ENCODE data around the gene RRP8. TPM values are rescaled to one million over a fixed set of nuclear protein-coding genes. Genes with fewer than 3 reads are reported as not detected.
A peak's percentile ranks its signal among the peaks of the same experiment; 100 is the strongest.

Gene RRP8
- polyA plus RNA-seq, 10 donors, result 16.4 to 22.6 (median 18.6) TPM

DNA sequence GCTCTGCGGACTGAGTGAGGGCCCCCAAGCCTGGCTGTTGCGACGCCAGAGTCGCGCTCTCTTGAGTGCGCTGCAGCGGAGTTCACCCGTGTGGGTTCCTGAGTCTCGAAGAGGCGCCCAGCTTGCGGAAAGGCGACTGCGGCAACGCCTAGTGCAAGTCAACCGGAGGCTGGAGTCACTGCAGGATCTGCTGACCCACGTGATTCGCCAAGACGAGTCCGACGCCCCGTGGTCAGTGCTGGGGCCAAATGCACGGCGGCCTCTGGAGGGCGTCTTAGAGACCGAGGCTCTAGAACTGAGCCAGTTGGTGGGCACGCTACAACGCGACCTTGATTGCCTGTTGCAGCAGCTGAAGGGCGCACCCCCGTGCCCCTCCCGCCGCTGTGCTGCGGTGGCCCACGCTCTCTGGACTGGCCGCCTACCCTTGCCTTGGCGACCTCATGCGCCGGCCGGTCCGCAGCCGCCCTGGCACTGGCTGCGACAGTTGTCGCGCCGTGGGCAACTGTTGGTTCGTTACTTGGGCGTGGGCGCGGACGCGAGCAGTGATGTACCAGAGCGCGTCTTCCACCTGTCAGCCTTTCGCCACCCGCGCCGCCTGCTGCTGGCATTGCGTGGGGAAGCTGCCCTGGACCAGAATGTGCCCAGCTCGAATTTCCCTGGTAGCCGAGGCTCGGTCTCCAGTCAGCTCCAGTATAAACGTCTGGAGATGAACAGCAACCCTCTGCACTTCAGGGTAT, 32.6 kb downstream of the RRP8 start:
- peak in 2 of 3 donors; percentile 12 to 14 for DNase-seq

DNA sequence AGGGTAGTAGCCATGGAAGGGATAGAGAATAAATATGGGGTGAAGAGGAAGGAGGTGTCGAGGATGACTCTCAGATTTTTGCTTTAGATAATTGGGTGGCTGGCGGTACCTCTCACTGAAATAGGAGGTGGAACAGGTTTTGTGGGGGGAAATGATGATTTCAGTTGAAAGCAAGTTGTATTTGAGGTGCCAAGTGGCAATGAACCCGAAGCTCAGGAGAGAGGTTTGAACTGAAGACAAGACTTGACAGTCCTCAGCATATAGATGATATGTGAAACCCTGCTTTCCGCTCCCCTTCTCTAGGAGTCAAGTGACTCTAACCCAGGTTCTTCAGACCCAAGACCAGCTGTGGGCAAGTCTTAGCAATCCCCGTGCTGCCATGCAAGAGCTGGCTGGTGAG, 33.7 kb downstream of the RRP8 start:
- DNase-seq, result no peak

DNA sequence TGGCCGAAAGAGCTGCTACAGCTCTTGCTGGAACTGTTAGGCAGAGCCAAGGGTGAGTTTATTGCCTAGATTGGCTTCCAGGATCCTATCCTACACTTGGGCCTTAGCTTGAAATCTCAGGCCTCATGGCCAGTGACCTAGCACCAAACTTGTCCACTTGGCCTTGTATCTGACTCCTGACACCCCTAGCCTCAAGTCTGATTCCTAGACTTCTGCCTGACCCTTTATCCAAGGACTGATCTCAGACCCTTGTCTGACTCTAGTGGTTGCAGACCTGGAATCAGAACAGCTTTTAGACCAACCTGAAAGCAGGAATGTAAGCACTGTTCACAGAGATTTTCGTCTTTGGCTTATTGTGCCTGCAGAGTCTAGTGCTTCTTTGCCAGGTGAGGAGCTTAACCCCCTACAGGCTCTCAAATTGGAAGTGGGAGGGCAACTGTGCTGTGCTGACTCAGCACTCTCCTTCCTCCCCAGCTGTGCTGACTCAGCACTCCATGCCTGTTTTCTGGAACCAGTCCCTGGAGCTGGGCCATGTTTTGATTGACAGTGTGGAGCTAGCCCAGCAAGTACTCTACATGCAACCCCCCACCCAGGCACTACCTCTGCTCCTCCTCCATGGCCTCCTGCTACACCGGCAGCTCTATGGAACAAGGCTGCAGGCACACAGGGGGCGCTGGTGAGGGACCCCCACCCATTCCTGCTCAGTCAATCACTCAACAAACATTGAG, 35.1 kb downstream of the RRP8 start:
- DNase-seq, result peak; percentile 67 to 80 (median 68)

DNA sequence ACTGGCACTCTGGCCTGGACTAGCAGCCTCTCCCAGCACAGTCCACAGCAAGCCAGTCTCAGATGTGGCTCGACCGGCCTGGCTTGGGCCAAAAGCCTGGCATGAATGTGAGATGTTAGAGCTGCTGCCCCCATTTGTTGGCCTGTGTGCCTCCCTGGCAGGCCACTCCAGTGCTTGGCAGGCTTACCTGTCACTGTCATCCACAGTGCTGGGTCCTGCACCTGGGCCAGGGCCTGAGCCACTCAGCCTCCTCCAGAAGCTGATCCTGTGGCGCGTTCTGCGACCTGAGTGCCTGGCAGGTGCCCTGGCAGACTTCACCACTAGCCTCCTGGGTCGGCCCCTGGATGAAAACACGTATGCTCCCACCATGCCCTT, 36.1 kb downstream of the RRP8 start:
- DNase-seq, result no peak

DNA sequence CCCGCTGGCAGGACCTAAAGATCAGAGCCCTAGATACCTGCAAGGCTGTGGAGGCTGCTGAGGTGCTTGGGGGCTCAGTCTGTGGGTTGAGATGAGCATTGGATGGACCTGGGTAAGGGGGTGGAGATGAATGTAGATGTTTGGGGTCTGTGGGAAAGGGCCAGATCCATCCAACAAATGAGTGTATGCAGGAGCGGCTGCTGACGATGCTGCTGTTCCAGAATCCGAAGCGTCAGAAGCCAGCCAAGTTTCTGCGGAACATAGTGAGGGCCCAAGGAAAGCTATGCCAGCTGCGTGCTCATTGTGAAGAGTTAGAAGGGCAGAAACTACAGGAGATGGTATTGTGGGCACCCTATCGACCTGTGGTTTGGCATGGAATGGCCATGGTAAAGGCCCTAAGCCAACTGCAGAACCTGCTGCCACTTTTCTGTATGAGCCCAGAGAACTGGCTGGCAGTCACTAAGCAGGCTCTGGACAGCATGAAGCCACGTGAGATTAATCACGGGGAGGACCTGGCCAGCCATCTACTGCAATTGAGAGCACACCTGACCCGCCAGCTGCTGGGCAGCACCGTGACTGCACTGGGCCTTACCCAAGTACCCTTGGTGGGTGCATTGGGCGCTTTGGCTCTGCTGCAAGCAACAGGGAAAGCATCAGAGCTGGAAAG, 36.6 kb downstream of the RRP8 start:
- no peak for DNase-seq

DNA sequence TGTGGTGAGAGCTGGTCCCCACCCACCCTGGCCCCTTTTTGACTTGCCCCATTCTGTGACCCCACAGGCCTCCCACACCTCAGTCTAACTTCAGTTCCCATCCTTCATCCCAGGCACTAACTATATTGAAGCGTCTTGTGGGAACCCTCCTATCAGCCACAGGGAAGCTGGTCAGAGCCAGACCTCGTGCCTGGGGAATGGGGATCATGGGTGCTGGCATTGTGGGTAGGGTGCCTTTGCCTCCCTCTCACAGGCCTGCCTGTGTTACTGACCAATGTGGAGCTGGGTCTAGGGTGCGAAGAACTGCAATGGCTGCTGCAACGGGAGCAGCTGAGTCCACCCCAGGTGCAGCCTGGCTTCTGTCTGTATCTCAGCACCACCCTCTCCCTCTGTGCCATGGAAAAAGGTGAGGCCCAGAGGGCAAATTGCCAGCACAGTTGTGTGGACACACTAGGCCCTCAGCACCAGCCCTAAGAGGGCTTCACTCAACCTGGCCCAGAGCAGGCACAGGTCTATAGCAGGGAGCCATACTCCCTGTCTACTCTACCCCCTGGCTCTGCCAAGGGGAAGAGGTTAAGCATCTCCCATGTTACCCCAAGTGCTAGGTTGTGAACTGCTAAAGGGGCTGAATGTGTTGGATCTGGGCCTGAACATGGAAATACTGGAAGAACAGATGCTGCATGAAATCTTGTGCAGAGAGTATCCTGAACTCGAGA, 37.3 kb downstream of the RRP8 start:
- no peak for DNase-seq

DNA sequence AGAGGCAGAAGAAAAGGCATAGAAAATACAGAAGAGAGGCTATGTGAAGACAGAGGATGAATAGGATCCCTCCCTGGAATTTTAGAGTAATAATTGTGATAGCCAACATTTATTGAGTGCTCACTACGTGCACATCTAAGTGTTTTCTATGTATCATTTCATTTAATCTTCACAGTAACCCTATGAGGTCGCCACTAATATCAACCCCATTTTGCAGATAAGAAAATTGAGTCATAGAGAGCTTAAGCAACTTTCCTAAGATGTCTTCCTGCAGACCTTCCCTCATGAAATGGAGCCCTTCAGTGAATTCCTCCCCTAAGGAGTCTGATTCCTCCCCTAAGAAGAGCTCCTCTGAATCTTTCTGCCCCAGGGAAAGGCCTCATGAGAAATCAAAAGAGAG, 38.1 kb downstream of the RRP8 start:
- DNase-seq, result no peak

DNA sequence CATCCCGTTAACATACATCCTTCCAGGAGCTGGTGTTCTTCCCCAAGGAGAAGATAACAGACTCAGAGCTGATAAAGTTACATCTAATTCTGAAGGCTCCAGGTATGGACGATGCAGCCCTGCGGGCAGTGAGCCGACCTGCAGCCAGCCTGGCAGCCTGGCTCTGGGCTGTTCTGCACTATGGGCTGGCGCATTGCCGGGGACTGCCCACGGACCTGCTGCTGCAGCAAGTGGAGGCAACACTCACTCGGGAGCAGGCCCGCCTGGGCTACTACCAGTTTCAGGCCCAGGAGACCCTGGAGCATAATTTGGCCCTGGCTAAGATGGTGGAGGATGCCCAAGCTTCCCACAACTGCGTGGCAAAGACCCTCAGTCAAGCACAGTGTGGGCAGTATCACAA, 39.7 kb downstream of the RRP8 start:
- DNase-seq, result no peak

DNA sequence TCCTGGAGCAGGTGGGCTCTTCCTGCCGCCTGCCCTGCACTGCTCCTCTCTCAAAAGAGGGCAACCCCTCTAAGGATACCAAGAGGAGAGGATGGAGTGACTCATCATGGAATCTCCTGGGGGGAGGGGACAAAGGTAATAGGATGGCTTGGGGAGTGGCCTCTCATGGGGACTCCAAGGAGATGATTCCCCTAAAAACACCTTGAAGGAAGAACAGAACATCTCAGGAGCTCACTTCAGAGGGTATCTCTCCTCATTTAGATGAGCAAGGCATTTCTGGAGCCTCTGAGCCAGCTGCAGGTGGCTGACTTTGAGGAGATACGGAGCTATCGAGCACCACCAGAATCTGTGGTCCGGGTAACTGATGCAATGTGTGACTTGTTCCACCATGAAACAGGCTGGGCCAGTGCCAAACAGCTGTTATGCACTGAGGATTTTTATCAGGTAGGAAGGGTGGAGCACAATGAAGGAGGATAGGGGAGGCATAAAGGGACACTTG, 40.2 kb downstream of the RRP8 start:
- no peak for DNase-seq

DNA sequence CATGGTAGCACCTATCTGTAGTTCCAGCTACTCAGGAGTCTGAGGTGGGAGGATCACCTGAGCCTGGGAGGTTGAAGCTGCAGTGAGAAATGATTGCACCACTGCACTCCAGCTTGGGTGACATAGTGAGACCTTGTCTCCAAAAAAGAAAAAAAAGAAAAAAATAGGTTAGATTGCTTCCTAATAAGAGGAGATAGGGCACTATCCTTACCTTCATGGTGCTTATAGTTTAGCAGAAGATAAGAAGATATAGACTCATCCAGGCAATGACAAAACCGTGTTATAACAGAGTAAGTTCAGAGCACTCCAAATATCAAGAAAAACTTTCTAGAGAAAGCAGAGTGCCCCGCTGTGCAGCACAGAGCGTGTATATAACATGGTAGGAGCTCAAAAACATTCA, 42.1 kb downstream of the RRP8 start:
- no peak for DNase-seq

DNA sequence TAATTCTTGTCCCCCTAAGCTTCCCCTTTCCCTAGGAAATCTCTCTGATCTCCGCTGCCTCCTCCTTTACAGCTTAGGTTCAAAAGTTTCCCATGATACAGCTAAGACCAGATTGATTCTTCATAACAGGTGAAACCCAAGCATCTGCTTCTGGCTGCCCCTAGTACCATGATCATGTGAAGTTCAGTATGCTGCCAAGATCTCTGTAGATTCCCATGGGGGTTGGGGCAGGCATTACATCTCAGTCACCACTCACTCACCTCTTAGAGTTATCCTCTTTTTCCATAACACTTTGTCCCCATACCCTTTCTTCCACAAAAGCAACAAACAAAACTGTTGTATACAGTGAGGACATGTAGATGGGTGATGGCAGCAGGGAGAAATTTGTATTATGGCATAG, 44.0 kb downstream of the RRP8 start:
- DNase-seq, result no peak

DNA sequence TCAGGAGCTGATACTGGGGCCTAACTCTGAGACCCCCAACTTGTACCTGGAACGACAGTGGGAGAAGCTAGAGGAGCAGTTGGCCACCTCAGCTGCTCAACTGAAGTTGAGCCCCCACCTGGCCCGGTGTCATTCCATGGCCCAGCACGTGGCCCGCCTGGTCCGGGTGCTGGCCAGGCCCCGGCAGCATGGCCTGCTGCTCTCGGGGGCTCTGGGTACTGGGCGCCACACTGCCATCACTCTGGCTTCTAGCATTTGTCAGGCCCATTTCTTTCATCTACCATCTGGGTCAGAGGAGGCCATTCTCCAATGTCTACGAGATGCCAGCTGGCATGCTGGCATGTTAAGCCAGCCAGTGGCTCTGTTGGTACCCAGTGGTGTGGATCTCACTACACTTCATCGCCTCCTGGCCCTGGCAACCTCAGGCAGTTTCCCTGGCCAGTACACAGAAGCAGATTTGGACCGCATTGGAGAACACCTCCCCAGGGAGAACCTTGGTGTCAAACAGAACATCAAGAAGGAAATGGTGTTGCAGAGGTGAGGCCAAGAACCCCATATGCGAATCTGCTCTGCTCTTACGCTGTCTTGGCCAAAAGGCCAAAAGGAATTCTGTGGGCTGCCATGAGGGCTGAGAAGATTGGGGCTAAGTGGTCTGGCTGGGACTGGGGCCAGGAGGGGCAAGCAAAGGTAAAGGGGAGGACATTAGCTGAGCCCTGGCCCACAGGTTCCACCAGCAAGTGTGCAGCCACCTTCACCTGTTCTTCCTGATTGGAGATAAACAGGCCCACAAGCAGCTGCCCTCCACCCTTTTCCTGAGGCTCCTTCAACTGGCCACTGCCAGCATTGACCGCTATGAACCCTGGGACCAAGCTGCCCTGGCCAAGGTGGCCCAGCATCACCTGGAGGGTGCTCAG, 45.4 kb downstream of the RRP8 start:
- DNase-seq, result no peak

DNA sequence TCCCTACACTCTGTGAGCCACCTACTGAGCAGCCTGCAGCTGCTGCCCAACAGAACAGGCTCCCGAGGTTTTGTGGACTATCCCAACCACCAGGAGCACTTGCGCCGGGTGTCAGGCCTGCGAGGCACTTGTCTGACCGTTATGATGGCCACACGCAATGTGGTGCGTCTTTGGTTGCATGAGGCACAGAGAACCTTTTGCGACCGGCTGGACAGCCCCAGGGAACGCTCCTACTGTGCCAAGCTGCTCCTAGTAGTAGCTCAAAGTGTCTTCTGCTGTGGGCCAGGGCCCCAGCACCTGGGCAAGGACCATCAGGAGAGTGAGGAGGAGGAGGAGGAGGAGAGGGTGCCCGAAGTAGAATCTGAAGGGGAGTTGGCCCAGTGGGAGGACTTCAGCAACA, 46.4 kb downstream of the RRP8 start:
- DNase-seq, result no peak

DNA sequence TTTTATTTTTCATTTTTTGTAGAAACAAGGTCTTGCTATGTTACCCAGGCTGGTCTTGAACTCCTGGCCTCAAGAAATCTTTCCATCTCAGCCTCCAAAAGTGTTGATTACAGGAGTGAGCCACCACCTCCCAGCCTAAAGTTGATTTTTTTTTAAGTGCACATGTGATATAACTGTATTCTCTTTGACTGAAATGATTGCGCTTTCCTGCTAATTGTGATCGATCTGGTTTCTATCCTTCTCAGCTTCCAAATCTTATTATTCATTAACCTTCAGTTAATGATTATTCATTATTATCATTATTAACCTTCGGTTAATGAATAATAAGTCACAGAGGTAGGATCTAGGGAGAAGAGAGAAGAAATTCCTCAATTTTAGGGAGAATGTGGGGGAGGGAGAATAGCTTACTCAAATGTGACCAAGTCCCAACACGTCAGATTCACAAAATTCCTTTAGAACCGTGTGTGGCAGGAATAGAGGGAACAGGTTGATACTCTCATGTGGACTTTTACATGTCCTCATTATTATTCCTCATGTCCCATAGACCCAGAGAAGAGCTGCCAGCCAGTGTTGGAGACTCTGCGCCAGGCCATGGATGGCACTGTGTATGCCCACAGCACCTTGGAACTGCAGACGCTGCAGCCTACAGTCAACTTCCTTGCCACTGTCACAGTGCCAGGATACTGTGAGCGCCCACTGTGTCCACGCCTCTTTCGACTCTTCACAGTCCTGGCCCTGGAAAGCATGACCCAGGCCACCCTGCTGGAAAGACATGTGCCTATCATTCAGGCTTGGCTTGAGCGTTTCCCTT, 47.1 kb downstream of the RRP8 start:
- no peak for DNase-seq

DNA sequence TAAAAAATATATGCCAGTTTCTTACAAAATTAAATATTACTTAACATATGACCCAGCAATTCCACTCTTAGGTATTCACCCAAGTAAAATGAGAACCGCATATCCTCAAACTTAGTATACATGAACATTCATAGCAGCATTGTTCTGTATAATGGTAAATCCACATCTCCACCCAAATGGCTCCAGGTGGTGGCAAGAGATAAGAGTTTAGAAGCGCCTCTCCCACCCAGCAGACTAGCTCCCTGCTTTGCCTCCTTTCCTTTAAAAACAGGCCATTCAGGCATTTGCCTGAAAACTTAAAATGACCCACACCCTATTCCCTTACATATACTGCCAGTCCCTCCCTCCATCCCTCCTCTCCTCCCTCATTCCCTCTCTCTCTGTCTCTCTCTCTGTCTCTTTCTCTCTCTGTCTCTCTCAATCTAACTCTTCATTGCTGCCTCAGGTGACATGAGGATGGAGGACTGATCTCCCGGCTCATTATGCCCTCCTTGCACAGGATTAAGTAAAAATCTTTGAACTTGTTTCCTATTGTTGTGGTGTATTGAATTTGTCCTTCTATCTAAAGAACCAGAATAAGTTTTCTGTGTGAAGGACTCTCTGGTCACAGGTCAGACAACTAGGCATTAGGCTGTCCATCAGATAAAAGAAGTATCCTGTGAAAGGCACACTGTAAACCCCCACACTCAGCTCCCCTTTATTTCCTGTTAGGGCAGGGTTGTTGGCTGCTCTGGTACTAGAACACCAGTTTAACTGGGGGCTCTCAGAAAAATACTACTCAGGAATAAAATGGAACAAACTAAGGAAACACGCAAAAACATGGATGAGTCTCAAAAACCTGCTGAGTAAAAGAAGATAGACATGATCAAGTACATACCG, 48.3 kb downstream of the RRP8 start:
- DNase-seq, result no peak

DNA sequence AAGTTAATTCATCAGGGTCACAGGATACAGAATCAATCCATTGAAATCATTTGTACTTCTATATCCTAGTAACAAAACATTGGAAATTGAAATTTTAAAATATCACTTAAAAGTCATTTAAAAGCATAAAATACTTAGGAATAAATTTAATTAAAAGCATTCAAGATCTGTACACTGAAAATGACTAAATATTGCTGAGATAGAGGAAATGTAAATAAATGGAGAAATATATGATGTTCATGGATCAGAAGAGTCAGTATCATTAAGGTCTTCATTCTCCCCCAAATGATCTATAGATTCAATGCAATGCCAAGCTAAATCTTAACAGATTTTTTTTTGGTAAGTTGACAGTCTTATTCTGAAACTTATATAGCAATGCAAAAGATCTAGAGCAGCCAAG, 49.8 kb downstream of the RRP8 start:
- no peak for DNase-seq

DNA sequence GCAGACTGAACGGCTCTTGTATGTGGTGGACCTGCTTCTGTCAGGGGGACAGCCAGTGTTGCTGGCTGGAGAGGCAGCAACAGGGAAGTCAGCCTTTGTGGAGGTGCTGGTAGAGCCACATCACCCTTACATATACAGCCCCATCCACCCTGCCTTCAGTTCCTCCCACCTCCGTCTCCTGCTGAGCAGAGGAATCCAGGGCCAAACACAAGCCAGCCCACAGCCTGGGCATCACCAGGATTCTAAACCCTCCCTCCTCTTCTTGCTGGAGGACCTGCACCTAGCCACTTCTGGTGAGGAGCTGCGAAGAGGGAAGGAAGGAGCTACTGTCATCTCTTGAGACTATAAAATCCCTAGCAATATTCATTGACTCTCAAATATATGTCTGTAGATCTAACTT, 54.8 kb downstream of the RRP8 start:
- DNase-seq, result no peak

DNA sequence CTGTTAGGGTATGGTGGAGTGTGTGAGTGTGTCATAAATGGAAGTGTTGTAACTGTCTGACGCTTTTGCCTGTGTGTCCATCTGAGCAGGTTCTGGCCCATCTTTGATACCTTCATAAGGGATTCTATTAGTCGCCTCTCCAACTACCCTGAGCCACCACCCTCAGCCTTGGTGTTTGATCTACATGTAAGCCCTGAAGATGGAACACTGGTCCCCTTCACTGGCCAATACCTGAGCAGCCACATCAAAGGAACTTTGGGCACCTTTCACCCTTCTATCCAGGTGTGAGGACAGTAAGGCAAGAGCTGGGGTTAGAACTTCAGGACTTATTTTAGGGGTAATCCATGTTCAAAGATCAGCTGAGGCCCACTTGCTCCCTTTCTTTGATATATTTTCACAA, 55.3 kb downstream of the RRP8 start:
- DNase-seq, result no peak

DNA sequence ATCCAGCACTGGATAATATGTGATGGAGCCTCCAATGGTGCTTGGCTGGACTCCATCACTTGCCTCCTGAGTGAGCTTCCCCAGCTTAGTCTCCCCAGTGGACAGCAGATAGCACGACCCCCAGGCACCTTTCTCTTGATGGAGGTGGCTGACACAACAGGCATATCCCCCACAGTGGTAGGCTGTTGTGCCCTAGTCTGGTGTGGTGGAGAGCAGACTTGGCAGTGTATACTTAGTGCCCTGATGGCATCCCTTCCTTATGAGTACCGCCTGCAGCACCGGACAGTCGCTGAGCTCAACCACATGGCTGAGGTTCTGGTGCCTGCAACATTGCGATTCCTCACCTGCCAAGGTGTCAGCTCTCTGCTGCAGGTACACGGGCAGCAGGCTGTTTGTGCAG, 56.2 kb downstream of the RRP8 start:
- no peak for DNase-seq
